EH (cell line): ENCODE measurements around the gene DHFR.
"Not testable (repeated sequence)": the region's sequence is repeated elsewhere in the genome, so short reads cannot be mapped to it uniquely, and the experiment has no call there.

ENCODE experiments used
- DNase-seq: peaks from one replicate; pipeline ENCODE4 v3.0.0-alpha.2; 2015; ENCODE audit warnings: low read depth

Gene DHFR

GRCh38 chr5:80594810-80595209, 60.0 kb downstream of the DHFR start:
- DNase-seq, result no peak

- peak; percentile 8 for DNase-seq
These were observed 62.0 kb downstream of the DHFR start for GRCh38 chr5:80592761-80593160.

GRCh38 chr5:80592105-80592504, 62.7 kb downstream of the DHFR start:
- DNase-seq, result no peak

- no peak for DNase-seq
These were observed 63.4 kb downstream of the DHFR start for GRCh38 chr5:80591352-80591751.

- no peak for DNase-seq
These were observed 64.0 kb downstream of the DHFR start for GRCh38 chr5:80590766-80591165.

- no peak for DNase-seq
These were observed 65.8 kb downstream of the DHFR start for GRCh38 chr5:80588858-80589540.

GRCh38 chr5:80584770-80585169, 70.0 kb downstream of the DHFR start:
- no peak for DNase-seq

- DNase-seq, result not testable (repeated sequence)
These were observed 74.5 kb downstream of the DHFR start for GRCh38 chr5:80580291-80580690.

- DNase-seq, result no peak
These were observed 75.7 kb downstream of the DHFR start for GRCh38 chr5:80579050-80579449.

- no peak for DNase-seq
These were observed 77.1 kb downstream of the DHFR start for GRCh38 chr5:80577707-80578106.

- DNase-seq, result no peak
These were observed 78.4 kb downstream of the DHFR start for GRCh38 chr5:80576383-80576782.
